ENCODE data around the gene SBF2. TPM values are rescaled to one million over a fixed set of nuclear protein-coding genes. Genes with fewer than 3 reads are reported as not detected.
"Not testable (repeated sequence)": the region's sequence is repeated elsewhere in the genome, so short reads cannot be mapped to it uniquely, and the experiment has no call there.

Gene SBF2
- total RNA-seq, 4 donors from 2014 or later: 19.3 to 28.1 (median 25.8) TPM

DNA sequence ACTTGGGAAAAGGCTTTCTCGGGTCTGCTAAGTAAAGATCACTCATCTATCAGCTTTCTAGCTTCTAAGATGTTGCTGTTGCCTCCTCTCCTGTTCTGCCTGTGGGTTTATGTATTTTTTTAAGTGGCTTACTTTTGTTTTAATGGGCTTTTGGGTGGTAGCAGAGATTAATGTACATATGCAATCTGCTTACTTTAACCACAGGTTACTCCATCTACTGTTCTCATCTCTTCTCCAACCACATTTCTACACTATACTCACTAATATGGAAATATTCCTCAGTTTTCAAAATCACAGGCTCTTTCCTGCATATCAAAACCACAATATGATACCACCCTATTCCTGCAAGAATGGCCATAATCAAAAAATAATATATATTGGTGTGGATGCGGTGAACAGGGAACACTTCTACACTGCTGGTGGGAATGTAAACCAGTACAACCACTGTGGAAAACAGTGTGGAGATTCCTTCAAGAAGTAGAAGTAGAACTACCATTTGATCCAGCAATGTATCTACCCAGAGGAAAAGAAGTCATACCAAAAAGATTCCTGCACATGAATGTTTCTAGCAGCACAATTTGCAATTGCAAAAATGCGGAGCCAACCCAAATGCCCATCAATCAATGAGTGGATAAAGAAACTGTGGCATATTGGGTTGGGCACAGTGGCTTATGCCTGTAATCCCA is 341.4 kb downstream of the SBF2 start:
- H3K27me3 ChIP-seq: no peaks in the 10 kb centered on the region
- H3K4me3 ChIP-seq: no peak overlapping the region
- no peaks in the 10 kb centered on the region for H3K9me3 ChIP-seq
- in situ Hi-C loops (cut with MboI; ENCODE audit: low sequenced_read_pairs in 4 of 4) (no loop called here), intact Hi-C loops (cut with DNase I; ENCODE audit: low total_unique reads) (no loop called here)
- peak overlapping the region in 3 of 4 donors; percentile 8 to 29 (median 20) for H3K27ac ChIP-seq
- H3K36me3 ChIP-seq: no peaks in the 10 kb centered on the region
- no peaks in the 10 kb centered on the region for H3K4me1 ChIP-seq
- ATAC-seq: no peak
- TF ChIP-seq, protein P1, sequence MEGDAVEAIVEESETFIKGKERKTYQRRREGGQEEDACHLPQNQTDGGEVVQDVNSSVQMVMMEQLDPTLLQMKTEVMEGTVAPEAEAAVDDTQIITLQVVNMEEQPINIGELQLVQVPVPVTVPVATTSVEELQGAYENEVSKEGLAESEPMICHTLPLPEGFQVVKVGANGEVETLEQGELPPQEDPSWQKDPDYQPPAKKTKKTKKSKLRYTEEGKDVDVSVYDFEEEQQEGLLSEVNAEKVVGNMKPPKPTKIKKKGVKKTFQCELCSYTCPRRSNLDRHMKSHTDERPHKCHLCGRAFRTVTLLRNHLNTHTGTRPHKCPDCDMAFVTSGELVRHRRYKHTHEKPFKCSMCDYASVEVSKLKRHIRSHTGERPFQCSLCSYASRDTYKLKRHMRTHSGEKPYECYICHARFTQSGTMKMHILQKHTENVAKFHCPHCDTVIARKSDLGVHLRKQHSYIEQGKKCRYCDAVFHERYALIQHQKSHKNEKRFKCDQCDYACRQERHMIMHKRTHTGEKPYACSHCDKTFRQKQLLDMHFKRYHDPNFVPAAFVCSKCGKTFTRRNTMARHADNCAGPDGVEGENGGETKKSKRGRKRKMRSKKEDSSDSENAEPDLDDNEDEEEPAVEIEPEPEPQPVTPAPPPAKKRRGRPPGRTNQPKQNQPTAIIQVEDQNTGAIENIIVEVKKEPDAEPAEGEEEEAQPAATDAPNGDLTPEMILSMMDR (IDR thresholded peaks at IDR 0.05 in 4 of 5, conservative IDR thresholded peaks at IDR 0.05 in 1 of 5): no peak
- TF ChIP-seq POLR2A (IDR thresholded peaks at IDR 0.05): no peak
- no peak for DNase-seq

- no peaks in the 10 kb centered on the region for H3K36me3 ChIP-seq
- DNase-seq (no peak), ATAC-seq (no peak)
- H3K4me3 ChIP-seq: no peak overlapping the region
- in situ Hi-C loops (cut with MboI; ENCODE audit: low sequenced_read_pairs in 4 of 4): no loop called here
- no peaks in the 10 kb centered on the region for H3K27me3 ChIP-seq
- no peaks in the 10 kb centered on the region for H3K4me1 ChIP-seq
- H3K27ac ChIP-seq: peak overlapping the region in 3 of 4 donors; percentile 2 to 29 (median 8)
- H3K9me3 ChIP-seq: no peaks in the 10 kb centered on the region
- TF ChIP-seq POLR2A (IDR thresholded peaks at IDR 0.05): no peak
- TF ChIP-seq, protein P1 (IDR thresholded peaks at IDR 0.05 in 4 of 5, conservative IDR thresholded peaks at IDR 0.05 in 1 of 5): no peak
- intact Hi-C loops (cut with DNase I; ENCODE audit: low total_unique reads): no loop called here
Observed at GRCh38 chr11:9951807-9952206, 342.2 kb downstream of the SBF2 start.

- H3K36me3 ChIP-seq: peaks cover 0 to 5% of the 10 kb centered on the region in 2 donors
- intact Hi-C loops (cut with DNase I; ENCODE audit: low total_unique reads): no loop called here
- no peaks in the 10 kb centered on the region for H3K9me3 ChIP-seq
- no peak overlapping the region for H3K27ac ChIP-seq
- ATAC-seq: no peak
- in situ Hi-C loops (cut with MboI; ENCODE audit: low sequenced_read_pairs in 4 of 4): no loop called here
- no peak for DNase-seq
- H3K4me3 ChIP-seq: no peak overlapping the region
- no peaks in the 10 kb centered on the region for H3K4me1 ChIP-seq
- H3K27me3 ChIP-seq: no peaks in the 10 kb centered on the region
- TF ChIP-seq POLR2A (IDR thresholded peaks at IDR 0.05): no peak
- TF ChIP-seq, protein P1 (IDR thresholded peaks at IDR 0.05 in 4 of 5, conservative IDR thresholded peaks at IDR 0.05 in 1 of 5): no peak
Observed at GRCh38 chr11:9950462-9950861, 343.6 kb downstream of the SBF2 start.

DNA sequence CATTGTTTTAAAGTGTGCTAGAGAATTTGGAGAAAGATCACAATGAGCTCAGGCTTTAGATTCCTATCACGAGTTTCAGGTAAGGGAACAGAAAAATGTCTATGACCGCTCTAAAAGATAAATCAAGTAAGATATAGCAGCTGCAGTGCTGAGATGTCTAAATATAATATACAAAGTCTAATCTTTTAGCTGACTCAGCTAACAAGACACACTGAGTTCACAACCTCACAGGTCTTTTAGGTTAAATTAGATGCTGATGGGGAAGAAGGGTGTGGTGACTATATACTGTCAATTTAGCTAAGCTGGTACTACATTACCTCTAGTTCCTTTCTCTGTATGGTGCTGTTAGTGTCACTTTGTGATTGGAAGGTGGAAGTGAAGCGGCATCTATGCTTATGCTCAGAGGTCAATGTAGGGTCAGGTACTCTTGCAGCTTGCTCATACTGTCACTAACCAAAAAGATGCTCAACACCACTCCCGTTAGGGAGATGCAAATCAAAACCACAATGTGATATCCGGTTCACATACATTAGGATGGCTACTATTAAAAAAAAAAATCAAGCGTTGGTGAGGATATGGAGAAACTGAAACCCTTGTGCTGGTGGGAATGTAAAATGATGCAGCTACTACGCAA is 346.7 kb downstream of the SBF2 start:
- Histone ChIP-seq H3K4me3 (no peak overlapping the region), H3K9me3 (no peaks in the 10 kb centered on the region), H3K27ac (no peak overlapping the region), H3K4me1 (peaks cover 0 to 4% of the 10 kb centered on the region in 2 donors), H3K27me3 (no peaks in the 10 kb centered on the region), H3K36me3 (peaks cover 0 to 5% of the 10 kb centered on the region in 2 donors)
- in situ Hi-C loops (cut with MboI; ENCODE audit: low sequenced_read_pairs in 4 of 4): no loop called here
- TF ChIP-seq POLR2A (IDR thresholded peaks at IDR 0.05): no peak
- TF ChIP-seq, protein P1 (IDR thresholded peaks at IDR 0.05 in 4 of 5, conservative IDR thresholded peaks at IDR 0.05 in 1 of 5): no peak
- ATAC-seq (no peak), DNase-seq (no peak)
- intact Hi-C loops (cut with DNase I; ENCODE audit: low total_unique reads): no loop called here

DNA sequence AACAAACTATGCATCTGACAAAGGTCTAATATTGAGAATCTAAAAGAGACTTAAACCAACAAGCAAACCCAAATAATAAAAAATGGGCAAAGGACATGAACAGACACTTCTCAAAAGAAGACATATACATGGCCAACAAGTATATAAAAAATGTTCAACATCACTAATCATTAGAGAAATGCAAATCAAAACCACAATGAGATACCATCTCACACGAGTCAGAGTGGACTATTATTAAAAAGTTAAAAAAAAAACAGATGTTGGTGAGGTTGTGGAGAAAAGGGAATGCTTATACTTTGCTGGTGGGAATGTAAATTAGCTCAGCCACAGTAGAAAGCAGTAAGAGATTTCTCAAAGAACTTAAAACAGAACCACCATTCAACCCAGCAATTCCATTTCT is 348.3 kb downstream of the SBF2 start:
- H3K36me3 ChIP-seq; DNase-seq; ATAC-seq; H3K27ac ChIP-seq; H3K4me1 ChIP-seq; in situ Hi-C loops (cut with MboI; ENCODE audit: low sequenced_read_pairs in 4 of 4); H3K9me3 ChIP-seq; H3K4me3 ChIP-seq; H3K27me3 ChIP-seq: not testable (repeated sequence)
- intact Hi-C loops (cut with DNase I; ENCODE audit: low total_unique reads): loop anchor here (1.0 kb wide), 1 partner anchor 21 kb away; no protein-coding TSS in a partner anchor

Measured in gastrocnemius medialis (tissue), 4 donors.